ENCODE data around the gene RABGAP1L.

DNA sequence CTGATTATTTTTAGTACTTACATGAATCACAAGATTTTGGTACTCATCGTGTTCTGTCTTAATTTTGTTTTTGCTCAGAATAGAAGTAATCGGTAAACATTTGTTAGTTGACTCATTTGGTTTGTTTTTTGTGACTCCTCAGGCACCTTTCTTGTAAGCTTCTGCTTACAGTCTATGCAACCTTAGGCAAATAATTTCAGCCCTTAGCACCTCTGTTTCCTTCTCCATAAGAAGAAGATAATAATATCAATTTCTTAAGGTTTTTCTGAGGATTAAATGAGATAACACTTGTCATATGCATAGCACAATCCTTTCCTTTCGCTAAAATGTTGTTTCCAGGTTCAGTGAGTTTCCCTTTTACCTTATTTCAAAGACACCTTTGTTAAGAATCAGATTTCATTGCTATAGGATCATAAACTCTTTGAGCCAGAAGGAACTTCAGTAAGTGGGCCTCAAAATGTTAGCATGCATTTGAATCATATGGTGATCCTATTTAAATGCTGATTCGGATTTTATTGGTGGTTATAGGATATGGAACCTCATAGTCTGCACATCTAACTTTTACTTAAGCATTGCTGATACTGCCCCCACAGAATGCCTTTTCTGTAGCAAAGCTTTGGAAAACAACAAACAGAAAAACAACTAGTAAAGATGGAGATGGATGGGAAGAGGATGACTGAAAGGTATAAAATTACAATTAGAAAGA is 567.7 kb downstream of the RABGAP1L start:
- TF ChIP-seq, protein P1, sequence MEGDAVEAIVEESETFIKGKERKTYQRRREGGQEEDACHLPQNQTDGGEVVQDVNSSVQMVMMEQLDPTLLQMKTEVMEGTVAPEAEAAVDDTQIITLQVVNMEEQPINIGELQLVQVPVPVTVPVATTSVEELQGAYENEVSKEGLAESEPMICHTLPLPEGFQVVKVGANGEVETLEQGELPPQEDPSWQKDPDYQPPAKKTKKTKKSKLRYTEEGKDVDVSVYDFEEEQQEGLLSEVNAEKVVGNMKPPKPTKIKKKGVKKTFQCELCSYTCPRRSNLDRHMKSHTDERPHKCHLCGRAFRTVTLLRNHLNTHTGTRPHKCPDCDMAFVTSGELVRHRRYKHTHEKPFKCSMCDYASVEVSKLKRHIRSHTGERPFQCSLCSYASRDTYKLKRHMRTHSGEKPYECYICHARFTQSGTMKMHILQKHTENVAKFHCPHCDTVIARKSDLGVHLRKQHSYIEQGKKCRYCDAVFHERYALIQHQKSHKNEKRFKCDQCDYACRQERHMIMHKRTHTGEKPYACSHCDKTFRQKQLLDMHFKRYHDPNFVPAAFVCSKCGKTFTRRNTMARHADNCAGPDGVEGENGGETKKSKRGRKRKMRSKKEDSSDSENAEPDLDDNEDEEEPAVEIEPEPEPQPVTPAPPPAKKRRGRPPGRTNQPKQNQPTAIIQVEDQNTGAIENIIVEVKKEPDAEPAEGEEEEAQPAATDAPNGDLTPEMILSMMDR (IDR thresholded peaks at IDR 0.05) = no peak
- no peak for TF ChIP-seq POLR2A (IDR thresholded peaks at IDR 0.05)

Data from thyroid gland (tissue), 4 donors.